Astrocyte (in vitro differentiated cells and primary cell): ENCODE measurements around the gene CNTNAP2.

Source experiments
- CTCF ChIP-seq: IDR thresholded peaks from 2 replicates; pipeline ENCODE4 v1.5.1; 2011; ENCODE audit warnings: low read depth, mild to moderate bottlenecking, inconsistent platforms, low read length, moderate library complexity; ENCODE audit not compliant: insufficient read depth
- EZH2 ChIP-seq: IDR thresholded peaks from 2 replicates; pipeline ENCODE4 v1.6.1; 2012; ENCODE audit warnings: mild to moderate bottlenecking, low read length, inconsistent platforms; ENCODE audit not compliant: insufficient read depth

DNA sequence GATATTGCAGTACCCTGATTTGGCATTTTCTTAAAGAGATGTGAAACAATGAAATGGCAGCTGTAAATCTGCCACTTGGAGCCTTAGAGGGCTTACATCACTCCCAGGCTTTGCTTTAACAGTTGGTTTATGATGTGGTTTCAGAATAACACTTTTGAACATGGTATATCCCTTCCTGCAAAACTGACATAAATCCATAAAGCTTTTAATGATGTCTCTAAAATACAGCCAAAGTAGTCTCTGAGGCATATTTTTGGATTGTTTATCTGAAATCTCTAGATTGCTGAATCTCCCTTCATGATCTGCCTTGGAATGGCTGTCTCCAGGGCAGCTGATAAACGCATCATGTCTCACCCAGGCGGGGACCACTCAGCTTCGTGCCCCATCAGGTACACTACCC, 2096.1 kb downstream of the CNTNAP2 start:
- TF ChIP-seq CTCF, result no peak
- TF ChIP-seq EZH2, result no peak
